ENCODE data around the gene DNAJC5. TPM values are rescaled to one million over a fixed set of nuclear protein-coding genes. Genes with fewer than 3 reads are reported as not detected.

Gene DNAJC5
- total RNA-seq, 1 experiment from 2014 or later: 59.5 TPM

- Histone ChIP-seq H3K27ac (ENCODE audit: low read length) (no peak overlapping the region), H3K4me1 (ENCODE audit: control insufficient read depth, insufficient read depth, low read length) (no peaks in the 10 kb centered on the region), H3K4me3 (ENCODE audit: low read depth in 2 of 2, low read length in 2 of 2) (no peak overlapping the region), H3K36me3 (ENCODE audit: control insufficient read depth, insufficient read depth, low read length) (peaks cover 6% of the 10 kb centered on the region), H3K9me3 (ENCODE audit: control insufficient read depth, insufficient read depth, low read depth, low read length) (no peaks in the 10 kb centered on the region), H3K27me3 (ENCODE audit: control insufficient read depth, insufficient read depth, low read length) (no peaks in the 10 kb centered on the region)
- TF ChIP-seq TCF7L2 (IDR thresholded peaks at IDR 0.05; ENCODE audit: low read depth, low read length) (no peak), SIN3A (IDR thresholded peaks at IDR 0.05; ENCODE audit: borderline replicate concordance, insufficient read depth, low read depth, low read length) (no peak), REST (IDR thresholded peaks at IDR 0.05; ENCODE audit: insufficient read depth in 1 of 2, low read depth in 2 of 2, low read length in 1 of 2) (no peak), POLR2AphosphoS5 (IDR thresholded peaks at IDR 0.05; ENCODE audit: low read depth, low read length) (no peak), CTCF (IDR thresholded peaks at IDR 0.05) (no peak)
- in situ Hi-C loops (cut with HindIII; ENCODE audit: low pct_unique_long_range_greater_than_20kb, low sequenced_read_pairs): no loop called here
- ChIA-PET POLR2A (no interaction called here), CTCF (no interaction called here)
- DNase-seq (ENCODE audit: low read depth, low spot score) (no peak), ATAC-seq (no peak)
- no TSS peak for BruUV-seq (replicated peaks)
- intact Hi-C loops (cut with micrococcal nuclease; ENCODE audit: unreplicated experiment): no loop called here
Observed at GRCh38 chr20:63923651-63924050, 28.7 kb downstream of the DNAJC5 start.

- no peak for ATAC-seq
- ChIA-PET CTCF (no interaction called here), POLR2A (no interaction called here)
- in situ Hi-C loops (cut with HindIII; ENCODE audit: low pct_unique_long_range_greater_than_20kb, low sequenced_read_pairs): no loop called here
- no TSS peak for BruUV-seq (replicated peaks)
- H3K4me1 ChIP-seq (ENCODE audit: control insufficient read depth, insufficient read depth, low read length): no peaks in the 10 kb centered on the region
- intact Hi-C loops (cut with micrococcal nuclease; ENCODE audit: unreplicated experiment): no loop called here
- H3K27me3 ChIP-seq (ENCODE audit: control insufficient read depth, insufficient read depth, low read length): no peaks in the 10 kb centered on the region
- no peaks in the 10 kb centered on the region for H3K9me3 ChIP-seq (ENCODE audit: control insufficient read depth, insufficient read depth, low read depth, low read length)
- no peak overlapping the region for H3K27ac ChIP-seq (ENCODE audit: low read length)
- peaks cover 8% of the 10 kb centered on the region for H3K36me3 ChIP-seq (ENCODE audit: control insufficient read depth, insufficient read depth, low read length)
- TF ChIP-seq CTCF (IDR thresholded peaks at IDR 0.05): no peak
- TF ChIP-seq POLR2AphosphoS5 (IDR thresholded peaks at IDR 0.05; ENCODE audit: low read depth, low read length): no peak
- TF ChIP-seq TCF7L2 (IDR thresholded peaks at IDR 0.05; ENCODE audit: low read depth, low read length): no peak
- TF ChIP-seq REST (IDR thresholded peaks at IDR 0.05; ENCODE audit: insufficient read depth in 1 of 2, low read depth in 2 of 2, low read length in 1 of 2): no peak
- TF ChIP-seq SIN3A (IDR thresholded peaks at IDR 0.05; ENCODE audit: borderline replicate concordance, insufficient read depth, low read depth, low read length): no peak
- no peak overlapping the region for H3K4me3 ChIP-seq (ENCODE audit: low read depth in 2 of 2, low read length in 2 of 2)
- no peak for DNase-seq (ENCODE audit: low read depth, low spot score)
Observed at GRCh38 chr20:63924241-63924640, 29.3 kb downstream of the DNAJC5 start.

All from Panc1 (cell line).